A549 (cell line): ENCODE data around the gene FBXL7. TPM values are rescaled to one million over a fixed set of nuclear protein-coding genes. Genes with fewer than 3 reads are reported as not detected.

ENCODE experiments used
- HOXA7 ChIP-seq: fragments of 250-450 bp; sonication (Bioruptor Pico); IDR thresholded peaks from 2 replicates; pipeline ENCODE4 v1.5.0; 2020; ENCODE audit warnings: mild to moderate bottlenecking, moderate library complexity
- MYC ChIP-seq: IDR thresholded peaks from 2 replicates; pipeline ENCODE4 v1.6.1; 2012; ENCODE audit warnings: mild to moderate bottlenecking, inconsistent platforms, low read length, improper control_type of control experiment, borderline replicate concordance
- POLR2A ChIP-seq: IDR thresholded peaks from 2 replicates; pipeline ENCODE4 v1.6.1; 2012; ENCODE audit warnings: mild to moderate bottlenecking, low read length
- RCOR1 ChIP-seq: fragments of 150-350 bp; IDR thresholded peaks from 2 replicates; pipeline ENCODE4 v1.6.1; 2014; ENCODE audit warnings: antibody characterized with exemption, low read length, low read depth
- polyA plus RNA-seq, 4 experiments: library from polyadenylated mRNA; depleted of rRNA in 3 of 4; stranded (reverse); fragments of >200 nt; fragmentation: RNase III in 1 of 4; extraction: RNeasy Plus Mini Kit Qiagen cat#74134 plus additional on column Dnase treatment in 1 of 4; gene quantifications; 2 replicates in 3 of 4; 3 replicates in 1 of 4; pipeline ENCODE4 v1.2.3, GENCODE V29; 2011 to 2017
- small RNA-seq, 6 experiments: library from RNA; depleted of rRNA; stranded (forward); fragments of <200 nt; gene quantifications; one replicate each; pipeline ENCODE3, GENCODE V24; 2012
- TF ChIP-seq, protein P1 (sequence below): fragments of >200 bp; sonication (Bioruptor Twin); formaldehyde crosslinking; IDR thresholded peaks from 3 replicates; pipeline ENCODE4 v1.6.1; 2016

FBXL7 gene
- polyA plus RNA-seq, 2 of the 4 experiments (the other 2 are of a cell fraction), result 0.90 to 1.7 TPM

DNA sequence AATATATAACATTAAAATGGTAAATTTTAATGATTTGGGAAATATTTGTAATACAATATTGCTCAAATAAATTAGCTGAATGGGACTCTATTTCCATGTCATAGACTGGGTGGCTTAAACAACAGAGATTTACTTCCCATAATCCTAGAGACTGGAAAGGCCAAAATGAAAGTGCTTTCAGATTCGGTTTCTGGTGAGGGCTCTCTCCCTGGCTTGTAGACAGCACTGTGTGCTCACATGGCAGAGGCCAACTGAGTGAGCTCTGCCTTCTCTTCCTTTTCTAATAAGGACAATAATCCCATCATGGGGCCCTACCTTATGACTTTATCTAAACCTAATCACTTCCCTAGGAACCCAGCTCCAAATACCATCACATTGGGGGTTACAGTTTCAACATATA lies 483.4 kb downstream of the FBXL7 start (continued):
- TF ChIP-seq HOXA7 (CRISPR knock-in tag), result no peak
- TF ChIP-seq RCOR1, result no peak
- TF ChIP-seq MYC, result no peak
- TF ChIP-seq, protein P1, sequence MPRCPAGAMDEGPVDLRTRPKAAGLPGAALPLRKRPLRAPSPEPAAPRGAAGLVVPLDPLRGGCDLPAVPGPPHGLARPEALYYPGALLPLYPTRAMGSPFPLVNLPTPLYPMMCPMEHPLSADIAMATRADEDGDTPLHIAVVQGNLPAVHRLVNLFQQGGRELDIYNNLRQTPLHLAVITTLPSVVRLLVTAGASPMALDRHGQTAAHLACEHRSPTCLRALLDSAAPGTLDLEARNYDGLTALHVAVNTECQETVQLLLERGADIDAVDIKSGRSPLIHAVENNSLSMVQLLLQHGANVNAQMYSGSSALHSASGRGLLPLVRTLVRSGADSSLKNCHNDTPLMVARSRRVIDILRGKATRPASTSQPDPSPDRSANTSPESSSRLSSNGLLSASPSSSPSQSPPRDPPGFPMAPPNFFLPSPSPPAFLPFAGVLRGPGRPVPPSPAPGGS, result no peak
- TF ChIP-seq POLR2A, result no peak

Small RNA genes lying within 50 kb of the gene (small RNA-seq; reads per million reads assigned to genes)
- gene MIR887, result 1.0 to 81.9 (median 28.0) reads per million in 6 experiments
